IPS-18c (cell line): ENCODE results near the gene PLAC1.

Experiments used
- H3K4me3 ChIP-seq: 2 replicates; pipeline ENCODE4 v1.7.0; 2013; ENCODE audit warnings: low read depth, mild to moderate bottlenecking, low read length, moderate library complexity; ENCODE audit not compliant: insufficient read depth
- H3K9me3 ChIP-seq: one replicate; pipeline ENCODE4 v1.6.1; 2013; ENCODE audit warnings: mild to moderate bottlenecking, low read length, moderate library complexity; ENCODE audit not compliant: control insufficient read depth, insufficient read depth

The PLAC1 gene

DNA sequence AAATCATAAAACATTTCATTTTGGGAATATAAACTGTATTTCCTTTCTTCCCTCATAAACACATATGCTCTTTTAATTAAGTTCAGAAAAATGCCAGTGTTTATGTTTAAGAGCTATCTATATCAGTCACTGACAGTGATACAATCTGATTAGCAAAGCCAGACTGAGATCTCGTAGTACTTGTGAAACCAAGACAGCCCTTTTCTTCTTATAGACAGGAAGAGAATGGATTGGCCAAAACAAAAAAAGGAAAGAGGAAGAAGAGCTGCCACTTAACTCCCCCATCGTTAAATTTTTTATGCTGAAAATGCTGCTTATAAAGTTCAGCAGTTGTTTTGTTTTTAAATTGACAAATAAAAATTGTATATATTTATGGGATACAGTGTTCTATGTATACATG, 87.4 kb downstream of the PLAC1 start:
- peaks cover 11% of the 10 kb centered on the region for H3K9me3 ChIP-seq
- no peak overlapping the region for H3K4me3 ChIP-seq

DNA sequence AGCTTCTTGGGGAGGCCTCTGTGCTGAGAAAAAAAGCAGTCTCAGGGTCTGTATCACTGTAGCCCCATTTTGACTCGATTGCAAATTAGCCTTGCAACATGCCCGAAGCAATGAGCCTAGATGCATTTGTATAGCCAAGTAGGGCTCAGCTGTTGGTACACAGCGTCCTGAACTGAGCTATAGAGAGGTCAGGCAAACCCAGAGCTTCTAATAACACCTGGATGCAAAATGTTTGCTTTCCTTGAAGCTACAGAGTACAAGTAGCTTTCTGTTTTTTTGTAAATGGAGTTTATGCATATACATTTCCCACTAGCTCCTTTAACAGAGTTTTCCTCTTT, 87.8 kb downstream of the PLAC1 start:
- no peak overlapping the region for H3K4me3 ChIP-seq
- H3K9me3 ChIP-seq = peaks cover 11% of the 10 kb centered on the region

DNA sequence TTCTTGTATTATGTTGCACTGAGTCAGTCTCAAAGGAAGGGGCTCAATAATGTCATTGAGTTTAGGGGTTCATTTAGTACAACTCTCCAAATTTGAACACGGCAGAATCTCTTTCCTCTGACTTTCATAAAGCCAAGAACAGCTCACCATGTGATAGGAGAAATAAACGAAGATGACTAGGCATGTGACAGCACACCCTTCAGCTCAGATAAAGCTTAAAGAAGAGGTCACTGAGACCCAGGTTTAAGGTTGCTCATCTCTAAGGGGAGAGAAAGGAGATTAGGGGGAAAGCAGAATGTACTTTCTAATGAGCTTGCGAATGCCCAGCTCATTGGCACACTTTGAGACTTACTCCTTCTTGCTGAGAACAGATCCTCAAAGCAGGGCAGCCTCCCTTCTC, 89.0 kb downstream of the PLAC1 start:
- Histone ChIP-seq H3K9me3 (peaks cover 9% of the 10 kb centered on the region), H3K4me3 (no peak overlapping the region)

DNA sequence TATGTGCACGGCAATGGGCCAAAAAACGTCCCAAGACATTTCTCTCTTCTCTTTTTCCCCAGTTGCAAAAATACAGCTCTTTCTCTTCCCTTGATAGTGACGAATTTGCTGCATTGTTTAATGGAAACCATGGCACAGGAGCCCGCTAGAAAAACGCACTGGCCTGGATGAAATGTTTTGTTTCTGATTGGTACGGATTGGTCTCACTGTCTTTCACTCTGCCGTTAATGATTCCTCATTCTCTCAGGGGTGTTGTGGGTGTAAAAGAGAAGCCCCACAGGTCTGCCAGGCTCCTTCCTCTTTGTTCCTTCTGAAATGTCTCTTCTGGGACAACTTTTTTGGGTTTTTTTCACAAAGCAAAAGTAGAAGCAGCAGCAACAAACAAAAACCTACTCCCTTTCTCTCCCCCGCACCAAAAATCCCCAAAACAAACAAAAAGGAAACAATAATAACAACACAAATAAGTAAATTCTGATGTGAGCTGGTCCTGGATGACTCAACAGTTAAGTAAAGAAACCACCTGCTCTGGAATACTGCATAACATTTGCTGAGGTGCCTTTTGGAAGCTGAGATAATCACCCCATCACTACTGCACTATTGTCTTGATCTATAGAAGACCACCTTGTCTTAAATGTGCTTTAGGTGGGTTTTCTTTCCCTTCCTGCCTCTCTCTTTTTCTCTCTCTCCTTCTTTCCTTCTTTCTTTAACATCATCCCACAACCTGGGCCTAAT, 89.8 kb downstream of the PLAC1 start:
- no peak overlapping the region for H3K4me3 ChIP-seq
- peaks cover 9% of the 10 kb centered on the region for H3K9me3 ChIP-seq

DNA sequence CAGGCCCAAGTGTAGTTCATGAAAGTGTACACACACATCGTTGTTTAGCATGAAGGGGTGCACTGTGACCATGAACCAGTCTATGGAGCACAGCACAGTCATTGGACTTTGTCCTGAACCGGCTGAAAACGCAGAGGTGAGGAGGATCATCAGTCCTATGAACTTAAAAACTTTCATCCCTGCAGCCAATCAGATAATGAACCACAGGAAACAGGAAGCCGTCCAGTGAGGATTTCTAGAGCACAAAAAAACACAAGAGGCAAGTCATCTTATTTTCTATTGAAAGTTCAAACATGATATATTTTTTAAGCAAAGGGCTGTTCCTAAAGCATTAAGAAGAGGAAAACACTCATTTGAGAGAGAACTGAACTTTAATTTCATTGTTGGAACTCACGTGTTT, 91.8 kb downstream of the PLAC1 start:
- H3K4me3 ChIP-seq = no peak overlapping the region
- H3K9me3 ChIP-seq = peaks cover 11% of the 10 kb centered on the region

DNA sequence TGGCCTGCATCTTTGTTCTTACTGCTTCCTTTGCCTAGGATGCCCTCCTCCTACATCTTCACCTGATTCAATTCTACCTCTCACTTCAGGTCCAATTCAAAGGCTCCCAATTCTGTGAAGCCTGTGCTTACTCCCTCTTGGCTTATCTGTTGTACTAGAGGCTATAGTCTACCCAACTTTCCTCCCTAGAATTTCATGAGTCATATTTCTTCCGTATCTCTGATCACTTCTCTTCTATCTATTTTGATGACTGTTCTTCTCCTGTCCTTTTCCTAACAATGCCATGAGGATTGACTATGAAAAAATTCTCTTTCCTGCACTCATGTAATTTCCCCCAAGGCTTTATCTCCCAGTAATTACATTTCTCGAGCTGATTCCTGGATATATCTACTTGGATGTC, 96.3 kb downstream of the PLAC1 start:
- Histone ChIP-seq H3K9me3 (peaks cover 8% of the 10 kb centered on the region), H3K4me3 (no peak overlapping the region)

DNA sequence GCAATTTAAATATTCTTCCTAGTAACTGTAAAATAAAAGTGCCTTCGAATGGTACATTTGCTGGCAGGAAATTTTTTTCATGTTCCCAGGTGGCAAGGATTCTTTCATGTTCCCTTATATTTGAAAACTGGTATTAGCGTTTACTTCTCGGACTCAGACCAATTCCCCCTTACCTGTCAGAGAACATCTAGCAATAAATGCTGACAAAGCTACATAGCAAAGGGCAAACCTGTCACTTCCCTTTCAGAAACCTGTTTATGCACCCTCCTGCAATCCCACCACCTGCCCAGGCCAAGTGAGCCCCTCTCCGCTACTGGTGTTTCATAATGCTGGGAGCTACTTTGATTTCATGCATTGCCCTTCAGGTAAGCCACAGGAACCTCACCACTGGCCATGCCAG, 100.1 kb downstream of the PLAC1 start:
- Histone ChIP-seq H3K9me3 (peaks cover 8% of the 10 kb centered on the region), H3K4me3 (no peak overlapping the region; the same call in 1 of the 2 replicates)

DNA sequence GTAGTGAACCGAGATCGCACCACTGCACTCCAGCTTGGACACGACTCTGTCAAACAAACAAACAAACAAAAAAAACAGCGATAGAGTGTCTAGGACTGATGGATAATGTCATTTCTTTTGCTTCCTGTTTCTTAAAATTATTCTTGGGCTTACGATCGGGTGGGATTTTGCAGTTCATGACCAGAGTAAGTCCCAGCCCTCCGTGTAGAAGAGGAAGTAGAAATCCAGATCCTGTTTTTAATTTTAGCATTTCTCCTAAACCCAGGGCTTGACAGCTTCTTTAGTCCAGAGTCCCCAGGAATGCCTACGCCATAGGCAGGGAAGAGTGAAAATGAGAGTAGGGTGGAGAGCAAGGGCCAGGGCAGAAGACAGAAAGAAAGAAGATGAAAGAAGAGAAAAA, 104.0 kb downstream of the PLAC1 start:
- peaks cover 8% of the 10 kb centered on the region for H3K9me3 ChIP-seq
- H3K4me3 ChIP-seq = no peak overlapping the region

DNA sequence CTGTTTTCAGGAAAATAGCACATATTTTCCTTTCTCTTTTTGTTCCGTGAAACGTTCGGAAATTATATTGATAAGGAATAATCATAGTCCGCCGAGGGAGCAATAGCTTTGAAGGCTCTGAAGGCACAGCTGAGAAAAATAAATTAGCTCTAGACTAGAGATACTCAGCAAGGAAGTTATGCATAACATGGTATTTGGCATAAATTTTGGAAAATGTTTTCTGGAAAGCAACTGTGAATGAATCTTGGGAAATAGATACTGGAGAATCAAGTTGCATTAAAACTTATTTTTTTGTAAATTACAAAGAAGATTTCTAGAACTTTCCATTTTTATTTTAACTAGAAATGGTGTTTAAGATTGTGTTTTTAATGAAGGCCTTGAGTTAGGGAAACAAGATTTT, 105.9 kb downstream of the PLAC1 start:
- no peak overlapping the region for H3K4me3 ChIP-seq

DNA sequence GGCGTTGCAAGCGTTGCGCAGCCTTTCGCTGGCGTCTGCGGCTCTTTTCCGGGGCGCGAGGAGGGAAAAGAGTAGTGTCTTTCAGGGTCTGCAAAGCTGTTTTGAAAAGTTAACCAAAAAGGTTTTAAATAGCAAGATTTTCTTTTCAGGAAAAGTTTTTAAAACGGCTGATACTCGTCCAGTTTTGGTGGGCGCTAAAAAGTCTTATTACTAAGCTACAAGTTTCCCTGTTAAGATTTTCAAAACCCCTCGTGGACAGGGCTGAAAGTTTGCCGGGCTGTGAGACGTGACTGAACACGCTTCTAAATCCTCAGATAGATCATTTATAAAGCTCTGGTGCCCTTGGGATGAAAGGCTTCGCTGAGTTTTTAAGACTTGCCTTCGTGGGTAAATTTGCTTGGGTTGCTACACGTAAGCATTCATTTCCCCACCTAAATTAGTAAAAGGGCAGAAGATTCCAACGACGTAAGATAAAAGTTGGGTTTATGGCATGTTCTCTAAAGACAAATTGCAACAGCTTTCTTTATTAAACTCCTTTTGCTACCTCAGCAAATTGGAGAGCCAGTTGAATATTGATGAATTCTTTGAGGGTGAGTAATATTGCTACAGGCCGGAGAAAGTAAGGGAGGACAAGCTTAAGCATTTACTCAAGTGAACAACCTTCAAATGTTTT, 106.8 kb downstream of the PLAC1 start:
- H3K4me3 ChIP-seq = no peak overlapping the region; the same call in 1 of the 2 replicates
- peaks cover 15% of the 10 kb centered on the region for H3K9me3 ChIP-seq

More for the DNA sequence above, 105.9 kb downstream of the PLAC1 start:
- H3K9me3 ChIP-seq = peaks cover 8% of the 10 kb centered on the region

DNA sequence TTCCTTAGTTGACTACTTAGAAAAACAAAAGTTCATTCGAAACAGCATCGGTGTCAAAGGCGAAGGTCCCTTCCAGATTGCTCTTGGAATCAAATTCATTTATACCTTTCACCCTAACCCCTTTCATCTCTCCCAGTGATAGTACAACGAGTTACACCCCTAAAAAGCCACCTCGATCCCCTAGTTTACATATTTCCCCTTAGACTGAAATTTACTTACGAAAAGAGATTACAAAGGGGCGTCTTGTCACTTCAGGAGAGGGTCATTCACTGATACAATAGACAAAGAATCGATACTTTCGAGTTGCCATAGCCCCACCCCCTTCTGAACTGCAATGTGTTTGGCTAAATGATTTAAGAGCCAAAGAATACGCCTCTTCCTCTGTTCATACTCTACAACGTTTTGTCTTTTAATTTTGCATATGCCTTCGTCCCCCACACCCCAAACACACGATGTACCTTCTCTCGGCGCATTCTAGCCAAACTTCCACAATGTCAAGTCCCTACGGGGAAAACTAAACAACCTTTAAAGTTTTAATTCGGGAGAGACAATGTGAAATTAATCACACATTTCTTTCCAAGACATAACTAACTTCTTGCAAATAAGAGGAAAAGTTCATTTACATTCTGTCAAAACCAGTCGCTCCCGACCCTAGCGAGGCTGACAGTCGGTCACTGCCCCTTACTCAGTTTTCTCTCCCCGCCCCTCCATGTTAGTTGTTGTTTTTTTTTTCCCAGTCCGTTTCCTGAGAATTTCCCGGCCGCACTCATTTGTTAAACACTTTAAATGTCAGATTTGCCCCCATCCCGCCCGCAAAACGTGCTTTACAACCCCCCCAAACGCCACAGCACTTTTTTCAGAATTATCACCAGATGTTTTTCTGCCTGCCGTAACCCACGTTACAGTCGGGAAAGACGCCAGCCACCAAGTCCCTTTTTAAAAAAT, 109.7 kb downstream of the PLAC1 start:
- peak overlapping the region; percentile 44 for H3K4me3 ChIP-seq

DNA sequence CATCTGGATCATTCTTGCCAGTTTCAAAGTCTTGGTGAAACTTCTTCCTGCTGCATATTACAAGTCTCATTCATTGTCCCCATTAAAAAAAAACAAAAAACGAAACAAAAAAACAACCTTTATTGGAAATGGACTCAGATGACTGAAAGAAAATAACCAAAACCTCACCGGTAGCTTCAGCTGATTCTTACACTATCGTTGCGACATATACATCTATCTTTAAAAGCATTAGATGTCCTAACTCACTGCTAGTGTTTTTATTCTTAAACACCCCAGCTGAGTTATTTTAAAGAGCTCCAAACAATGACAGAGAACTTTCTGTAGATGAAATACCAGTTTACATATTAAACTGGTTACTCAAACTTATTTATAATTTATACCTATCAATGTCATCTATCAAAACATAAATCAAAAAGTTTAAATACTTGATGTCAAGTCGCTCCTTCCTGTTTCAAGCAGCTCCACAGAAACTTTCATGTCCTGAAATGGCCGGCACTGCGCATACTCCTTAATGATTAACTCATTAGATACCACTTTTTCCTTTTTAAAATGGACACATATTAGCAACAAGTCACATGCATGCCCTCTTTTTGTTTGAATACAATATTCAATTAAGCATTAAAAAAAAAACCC, 111.1 kb downstream of the PLAC1 start:
- Histone ChIP-seq H3K4me3 (no peak overlapping the region), H3K9me3 (peaks cover 14% of the 10 kb centered on the region)

More for the DNA sequence above, 109.7 kb downstream of the PLAC1 start:
- H3K9me3 ChIP-seq = peaks cover 16% of the 10 kb centered on the region

DNA sequence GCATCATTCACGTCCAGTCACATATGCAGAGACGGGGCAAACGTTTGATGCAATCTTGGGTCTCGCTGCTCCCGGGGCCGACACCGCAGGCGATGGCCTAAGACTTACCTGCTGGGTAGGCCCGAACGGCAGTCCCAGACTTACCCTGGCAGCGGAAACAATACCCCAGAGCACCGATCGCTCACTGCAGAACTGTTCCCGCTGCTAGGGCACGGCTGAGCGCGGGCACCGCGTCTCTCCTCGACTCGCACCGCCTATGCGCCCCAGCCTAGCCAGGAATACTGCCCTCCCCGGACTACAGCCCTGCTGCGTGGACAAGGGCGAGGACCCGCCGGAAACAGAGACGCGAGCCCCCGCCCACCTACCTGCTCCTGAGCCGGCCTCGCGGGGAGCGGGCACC, 112.1 kb downstream of the PLAC1 start:
- H3K9me3 ChIP-seq = peaks cover 14% of the 10 kb centered on the region
- H3K4me3 ChIP-seq = no peak overlapping the region

DNA sequence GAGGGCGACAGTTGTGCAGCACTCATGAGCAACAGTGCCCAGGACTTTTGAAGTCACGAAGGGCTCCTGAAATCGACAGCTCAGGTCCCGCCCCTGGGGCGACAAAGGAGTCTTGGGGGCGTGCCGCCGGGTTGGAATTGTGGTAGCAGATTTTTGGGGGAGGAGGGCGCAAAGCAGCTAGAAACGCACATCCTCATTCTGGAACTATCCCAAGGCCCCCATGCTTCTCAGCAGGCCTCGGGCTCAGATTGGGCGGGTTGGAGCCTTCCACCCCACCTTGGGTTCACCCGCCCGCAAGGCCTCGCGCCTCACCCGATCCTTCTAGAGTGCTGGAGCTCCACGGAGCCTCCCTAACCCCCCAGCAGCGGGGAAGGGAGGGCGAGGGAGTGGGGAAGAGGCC, 112.8 kb downstream of the PLAC1 start:
- Histone ChIP-seq H3K4me3 (peak overlapping the region; percentile 51; the same call in 1 of the 2 replicates), H3K9me3 (peaks cover 11% of the 10 kb centered on the region)

DNA sequence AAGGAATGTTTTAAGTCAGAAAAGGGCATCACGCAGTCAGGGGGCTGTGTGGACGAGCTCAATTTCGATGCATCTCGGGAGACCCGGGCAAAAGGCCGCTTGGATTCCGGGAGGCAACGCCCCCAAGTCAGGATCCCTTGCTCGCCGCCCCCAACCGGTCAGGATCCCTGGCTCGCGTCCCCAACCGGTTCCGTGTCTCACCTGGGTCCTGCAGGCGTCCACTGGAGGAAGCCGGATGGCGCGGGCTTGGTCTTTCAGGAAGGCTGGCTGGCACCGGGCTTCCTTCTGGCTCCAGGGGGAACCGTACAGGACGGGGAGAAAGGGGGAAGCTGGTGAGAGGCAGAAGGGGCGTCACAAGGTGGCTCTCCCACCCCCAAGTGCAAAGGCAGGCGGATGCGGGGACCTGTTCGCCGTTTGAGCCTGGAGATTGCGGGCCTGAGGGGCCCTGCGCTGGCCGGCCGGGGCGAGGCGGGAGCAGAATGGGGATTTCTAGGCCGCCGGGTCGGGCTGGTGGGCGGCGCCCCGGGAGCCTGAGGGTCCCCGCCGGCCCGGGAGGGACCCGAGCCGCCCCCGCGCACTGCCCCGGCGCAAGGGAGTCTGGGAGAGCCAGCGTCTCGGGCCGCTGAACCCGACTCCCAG, 113.6 kb downstream of the PLAC1 start:
- H3K4me3 ChIP-seq = peak overlapping the region; percentile 51
- peaks cover 11% of the 10 kb centered on the region for H3K9me3 ChIP-seq

DNA sequence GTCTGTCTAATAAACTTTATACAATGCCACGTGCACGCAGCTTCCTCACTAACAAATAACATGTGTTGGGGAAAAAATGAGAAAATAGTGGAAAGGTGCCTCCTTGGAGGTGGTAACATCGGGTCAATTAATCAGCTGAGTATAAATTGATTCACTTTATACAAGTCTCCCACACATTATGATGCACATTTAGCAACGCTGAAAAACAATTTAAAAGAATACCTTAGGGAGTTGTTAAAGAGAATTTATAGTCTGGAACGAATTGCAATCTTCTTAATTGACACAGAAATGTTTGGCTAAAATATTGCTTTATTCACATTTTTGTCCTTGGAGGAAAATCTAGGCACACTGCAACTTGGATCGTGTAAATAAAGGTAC, 114.1 kb downstream of the PLAC1 start:
- Histone ChIP-seq H3K9me3 (peaks cover 11% of the 10 kb centered on the region), H3K4me3 (0 out of 2 replicates have a peak overlapping the region, but pooled peaks have one; percentile 51)

DNA sequence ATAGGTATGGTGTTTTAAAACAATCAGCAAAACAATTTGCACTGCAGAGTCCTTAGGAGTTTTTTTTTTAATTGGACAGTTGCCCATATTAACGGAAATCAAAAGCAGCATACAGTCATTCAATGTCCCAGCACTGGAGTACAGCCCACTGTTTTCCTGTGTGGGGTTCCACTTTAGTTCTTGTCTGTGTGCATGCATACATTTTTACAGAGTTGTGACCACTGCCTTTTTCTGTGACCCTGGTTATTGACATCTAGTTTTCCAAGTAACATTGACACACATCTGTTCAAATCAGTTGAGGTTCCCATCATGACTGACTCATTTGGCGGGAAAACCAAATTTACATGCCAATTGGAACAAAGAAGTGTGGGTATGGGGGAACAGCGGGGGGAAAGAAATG, 115.0 kb downstream of the PLAC1 start:
- H3K4me3 ChIP-seq = no peak overlapping the region

More for the DNA sequence above, 115.0 kb downstream of the PLAC1 start:
- H3K9me3 ChIP-seq = peaks cover 11% of the 10 kb centered on the region
